ENCODE measurements around the gene PINLYP.

Gene PINLYP

GRCh38 chr19:43551399-43552197, 24.0 kb upstream of the PINLYP start:
- no peak for DNase-seq

- no peak for DNase-seq
Measured at GRCh38 chr19:43552198-43552450, 23.5 kb upstream of the PINLYP start.

GRCh38 chr19:43552616-43553015, 23.0 kb upstream of the PINLYP start:
- DNase-seq, result no peak

- DNase-seq, result no peak
Measured at GRCh38 chr19:43553656-43554055, 21.9 kb upstream of the PINLYP start.

GRCh38 chr19:43554317-43554895, 21.2 kb upstream of the PINLYP start:
- DNase-seq, result no peak

- DNase-seq, result peak; percentile 90
Measured at GRCh38 chr19:43555185-43555770, 20.3 kb upstream of the PINLYP start.

- DNase-seq, result no peak
Measured at GRCh38 chr19:43560687-43561086, 14.9 kb upstream of the PINLYP start.

- DNase-seq, result no peak
Measured at GRCh38 chr19:43561139-43561970, 14.2 kb upstream of the PINLYP start.

- no peak for DNase-seq
Measured at GRCh38 chr19:43562226-43562697, 13.3 kb upstream of the PINLYP start.

- peak; percentile 71 for DNase-seq
Measured at GRCh38 chr19:43562698-43563241, 12.8 kb upstream of the PINLYP start.

GRCh38 chr19:43563816-43564457, 11.7 kb upstream of the PINLYP start:
- no peak for DNase-seq

GRCh38 chr19:43564800-43565199, 10.8 kb upstream of the PINLYP start:
- no peak for DNase-seq

- no peak for DNase-seq
Measured at GRCh38 chr19:43569657-43570056, 5.9 kb upstream of the PINLYP start.

GRCh38 chr19:43570174-43570791, 5.3 kb upstream of the PINLYP start:
- no peak for DNase-seq

GRCh38 chr19:43572171-43572588, 3.4 kb upstream of the PINLYP start:
- DNase-seq, result no peak

GRCh38 chr19:43574424-43575155, 1.0 kb upstream of the PINLYP start:
- peak; percentile 37 for DNase-seq

- no peak for DNase-seq
Measured at GRCh38 chr19:43575955-43576878, 616 bp downstream of the PINLYP start.

- no peak for DNase-seq
Measured at GRCh38 chr19:43578787-43579186, 3.2 kb downstream of the PINLYP start.

GRCh38 chr19:43581467-43581866, 5.9 kb downstream of the PINLYP start:
- DNase-seq, result no peak

- no peak for DNase-seq
Measured at GRCh38 chr19:43582495-43582894, 6.9 kb downstream of the PINLYP start.

All from stimulated activated CD8-positive, alpha-beta memory T cell treated with anti-CD3 and anti-CD28 coated beads, Interleukin-4, amount 100 ng/mL, for 48 hours (primary cell).